ENCODE results near the gene UXT. TPM values are rescaled to one million over a fixed set of nuclear protein-coding genes. Genes with fewer than 3 reads are reported as not detected.

Gene UXT
- total RNA-seq, 1 experiment from 2014 or later: 129 TPM

DNA sequence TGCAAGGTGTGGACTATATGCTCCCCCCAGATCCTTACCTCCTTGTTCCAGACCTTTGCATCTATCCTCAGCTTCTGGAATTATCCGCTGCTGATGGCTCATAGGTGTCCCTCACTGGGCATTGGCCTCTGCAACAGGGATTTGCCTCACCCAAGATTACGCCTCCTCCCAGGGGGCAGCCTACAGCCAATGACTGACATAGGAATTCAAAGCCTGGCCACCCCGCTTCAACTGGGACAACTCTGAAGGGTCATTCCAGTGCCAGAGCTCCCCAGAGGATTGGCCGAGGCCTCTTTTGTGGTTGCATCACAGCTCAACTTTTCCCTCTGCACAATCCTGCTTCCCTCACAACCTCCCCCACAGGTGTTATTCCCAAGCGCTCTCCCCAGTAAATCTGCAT lies 44.4 kb downstream of the UXT start:
- Histone ChIP-seq H3K9me3 (ENCODE audit: control insufficient read depth, insufficient read depth, low read depth, low read length) (no peaks in the 10 kb centered on the region), H3K4me1 (ENCODE audit: control insufficient read depth, insufficient read depth, low read length) (peaks cover 2% of the 10 kb centered on the region; the same call in 1 of the 2 replicates), H3K27ac (ENCODE audit: low read length) (no peak overlapping the region), H3K36me3 (ENCODE audit: control insufficient read depth, insufficient read depth, low read length) (no peaks in the 10 kb centered on the region), H3K27me3 (ENCODE audit: control insufficient read depth, insufficient read depth, low read length) (no peaks in the 10 kb centered on the region), H3K4me3 (ENCODE audit: low read depth in 2 of 2, low read length in 2 of 2) (no peak overlapping the region)
- POLR2A ChIA-PET: no interaction called here
- ATAC-seq: no peak
- in situ Hi-C loops (cut with HindIII; ENCODE audit: low pct_unique_long_range_greater_than_20kb, low sequenced_read_pairs): no loop called here
- no peak for DNase-seq (ENCODE audit: low read depth, low spot score)
- CTCF ChIA-PET: no interaction called here
- BruUV-seq (replicated peaks): no TSS peak
- no peak for TF ChIP-seq SIN3A (IDR thresholded peaks at IDR 0.05; ENCODE audit: borderline replicate concordance, insufficient read depth, low read depth, low read length)
- no peak for TF ChIP-seq TCF7L2 (IDR thresholded peaks at IDR 0.05; ENCODE audit: low read depth, low read length)
- TF ChIP-seq, protein P1, sequence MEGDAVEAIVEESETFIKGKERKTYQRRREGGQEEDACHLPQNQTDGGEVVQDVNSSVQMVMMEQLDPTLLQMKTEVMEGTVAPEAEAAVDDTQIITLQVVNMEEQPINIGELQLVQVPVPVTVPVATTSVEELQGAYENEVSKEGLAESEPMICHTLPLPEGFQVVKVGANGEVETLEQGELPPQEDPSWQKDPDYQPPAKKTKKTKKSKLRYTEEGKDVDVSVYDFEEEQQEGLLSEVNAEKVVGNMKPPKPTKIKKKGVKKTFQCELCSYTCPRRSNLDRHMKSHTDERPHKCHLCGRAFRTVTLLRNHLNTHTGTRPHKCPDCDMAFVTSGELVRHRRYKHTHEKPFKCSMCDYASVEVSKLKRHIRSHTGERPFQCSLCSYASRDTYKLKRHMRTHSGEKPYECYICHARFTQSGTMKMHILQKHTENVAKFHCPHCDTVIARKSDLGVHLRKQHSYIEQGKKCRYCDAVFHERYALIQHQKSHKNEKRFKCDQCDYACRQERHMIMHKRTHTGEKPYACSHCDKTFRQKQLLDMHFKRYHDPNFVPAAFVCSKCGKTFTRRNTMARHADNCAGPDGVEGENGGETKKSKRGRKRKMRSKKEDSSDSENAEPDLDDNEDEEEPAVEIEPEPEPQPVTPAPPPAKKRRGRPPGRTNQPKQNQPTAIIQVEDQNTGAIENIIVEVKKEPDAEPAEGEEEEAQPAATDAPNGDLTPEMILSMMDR (IDR thresholded peaks at IDR 0.05): no peak
- no peak for TF ChIP-seq REST (IDR thresholded peaks at IDR 0.05; ENCODE audit: insufficient read depth in 1 of 2, low read depth in 2 of 2, low read length in 1 of 2)
- no peak for TF ChIP-seq POLR2AphosphoS5 (IDR thresholded peaks at IDR 0.05; ENCODE audit: low read depth, low read length)
- intact Hi-C loops (cut with micrococcal nuclease; ENCODE audit: unreplicated experiment): no loop called here

- CTCF ChIA-PET: no interaction called here
- BruUV-seq (replicated peaks): no TSS peak
- no peak for ATAC-seq
- TF ChIP-seq SIN3A (IDR thresholded peaks at IDR 0.05; ENCODE audit: borderline replicate concordance, insufficient read depth, low read depth, low read length) (no peak), REST (IDR thresholded peaks at IDR 0.05; ENCODE audit: insufficient read depth in 1 of 2, low read depth in 2 of 2, low read length in 1 of 2) (no peak), POLR2AphosphoS5 (IDR thresholded peaks at IDR 0.05; ENCODE audit: low read depth, low read length) (no peak), TCF7L2 (IDR thresholded peaks at IDR 0.05; ENCODE audit: low read depth, low read length) (no peak)
- TF ChIP-seq, protein P1 (IDR thresholded peaks at IDR 0.05): no peak
- no peaks in the 10 kb centered on the region for H3K36me3 ChIP-seq (ENCODE audit: control insufficient read depth, insufficient read depth, low read length)
- no peak overlapping the region for H3K27ac ChIP-seq (ENCODE audit: low read length)
- DNase-seq (ENCODE audit: low read depth, low spot score): no peak
- no peaks in the 10 kb centered on the region for H3K9me3 ChIP-seq (ENCODE audit: control insufficient read depth, insufficient read depth, low read depth, low read length)
- intact Hi-C loops (cut with micrococcal nuclease; ENCODE audit: unreplicated experiment): no loop called here
- no peaks in the 10 kb centered on the region for H3K27me3 ChIP-seq (ENCODE audit: control insufficient read depth, insufficient read depth, low read length)
- POLR2A ChIA-PET: no interaction called here
- in situ Hi-C loops (cut with HindIII; ENCODE audit: low pct_unique_long_range_greater_than_20kb, low sequenced_read_pairs): no loop called here
- peaks cover 2% of the 10 kb centered on the region; the same call in 1 of the 2 replicates for H3K4me1 ChIP-seq (ENCODE audit: control insufficient read depth, insufficient read depth, low read length)
- H3K4me3 ChIP-seq (ENCODE audit: low read depth in 2 of 2, low read length in 2 of 2): no peak overlapping the region
These were observed 45.9 kb downstream of the UXT start for GRCh38 chrX:47613082-47613481.

Measured in Panc1 (cell line).